ENCODE results near the gene FNIP1. TPM values are rescaled to one million over a fixed set of nuclear protein-coding genes. Genes with fewer than 3 reads are reported as not detected.

FNIP1 gene
- total and polyA plus RNA-seq, 10 donors, result 3.6 to 53.4 (median 38.7) TPM

DNA sequence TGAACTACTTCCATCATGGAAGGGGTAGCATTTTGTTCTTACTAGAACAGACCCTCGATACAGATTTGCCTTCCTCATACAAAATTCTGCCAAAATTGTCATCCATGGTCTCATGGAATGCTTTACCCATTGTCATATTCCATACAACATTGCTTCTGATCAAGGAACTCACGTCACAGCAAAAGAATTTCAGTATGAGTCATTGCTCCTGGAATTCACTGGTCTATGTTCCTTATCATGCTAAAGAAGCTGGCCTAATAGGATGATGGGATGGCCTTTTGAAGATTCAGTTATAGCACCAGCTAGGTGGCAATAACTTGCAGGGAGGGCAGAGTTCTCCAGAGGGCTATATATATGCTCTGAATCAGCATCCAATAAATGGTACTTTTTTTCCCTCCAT is 18.2 kb upstream of the FNIP1 start:
- Histone ChIP-seq H3K27me3 (replicated peaks in 1 of 7) (no peaks in the 10 kb centered on the region), H3K27ac (no peak overlapping the region), H3K36me3 (no peaks in the 10 kb centered on the region), H3K4me1 (peaks cover 0 to 25% (median 0%) of the 10 kb centered on the region in 6 donors), H3K4me3 (no peak overlapping the region), H3K9me3 (no peaks in the 10 kb centered on the region)
- TF ChIP-seq, protein P1, sequence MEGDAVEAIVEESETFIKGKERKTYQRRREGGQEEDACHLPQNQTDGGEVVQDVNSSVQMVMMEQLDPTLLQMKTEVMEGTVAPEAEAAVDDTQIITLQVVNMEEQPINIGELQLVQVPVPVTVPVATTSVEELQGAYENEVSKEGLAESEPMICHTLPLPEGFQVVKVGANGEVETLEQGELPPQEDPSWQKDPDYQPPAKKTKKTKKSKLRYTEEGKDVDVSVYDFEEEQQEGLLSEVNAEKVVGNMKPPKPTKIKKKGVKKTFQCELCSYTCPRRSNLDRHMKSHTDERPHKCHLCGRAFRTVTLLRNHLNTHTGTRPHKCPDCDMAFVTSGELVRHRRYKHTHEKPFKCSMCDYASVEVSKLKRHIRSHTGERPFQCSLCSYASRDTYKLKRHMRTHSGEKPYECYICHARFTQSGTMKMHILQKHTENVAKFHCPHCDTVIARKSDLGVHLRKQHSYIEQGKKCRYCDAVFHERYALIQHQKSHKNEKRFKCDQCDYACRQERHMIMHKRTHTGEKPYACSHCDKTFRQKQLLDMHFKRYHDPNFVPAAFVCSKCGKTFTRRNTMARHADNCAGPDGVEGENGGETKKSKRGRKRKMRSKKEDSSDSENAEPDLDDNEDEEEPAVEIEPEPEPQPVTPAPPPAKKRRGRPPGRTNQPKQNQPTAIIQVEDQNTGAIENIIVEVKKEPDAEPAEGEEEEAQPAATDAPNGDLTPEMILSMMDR (IDR thresholded peaks at IDR 0.05 in 8 of 11, conservative IDR thresholded peaks at IDR 0.05 in 3 of 11), result no peak
- TF ChIP-seq POLR2AphosphoS5 (IDR thresholded peaks at IDR 0.05), result no peak
- no peak for TF ChIP-seq POLR2A (IDR thresholded peaks at IDR 0.05)
- intact Hi-C loops (cut with DNase I; ENCODE audit: low total_unique reads), result no loop called here
- 71 to 84% (median 81%) methylated on average over 2 of the region's 2 CpGs for WGBS, 5 donors
- no peak for DNase-seq

DNA sequence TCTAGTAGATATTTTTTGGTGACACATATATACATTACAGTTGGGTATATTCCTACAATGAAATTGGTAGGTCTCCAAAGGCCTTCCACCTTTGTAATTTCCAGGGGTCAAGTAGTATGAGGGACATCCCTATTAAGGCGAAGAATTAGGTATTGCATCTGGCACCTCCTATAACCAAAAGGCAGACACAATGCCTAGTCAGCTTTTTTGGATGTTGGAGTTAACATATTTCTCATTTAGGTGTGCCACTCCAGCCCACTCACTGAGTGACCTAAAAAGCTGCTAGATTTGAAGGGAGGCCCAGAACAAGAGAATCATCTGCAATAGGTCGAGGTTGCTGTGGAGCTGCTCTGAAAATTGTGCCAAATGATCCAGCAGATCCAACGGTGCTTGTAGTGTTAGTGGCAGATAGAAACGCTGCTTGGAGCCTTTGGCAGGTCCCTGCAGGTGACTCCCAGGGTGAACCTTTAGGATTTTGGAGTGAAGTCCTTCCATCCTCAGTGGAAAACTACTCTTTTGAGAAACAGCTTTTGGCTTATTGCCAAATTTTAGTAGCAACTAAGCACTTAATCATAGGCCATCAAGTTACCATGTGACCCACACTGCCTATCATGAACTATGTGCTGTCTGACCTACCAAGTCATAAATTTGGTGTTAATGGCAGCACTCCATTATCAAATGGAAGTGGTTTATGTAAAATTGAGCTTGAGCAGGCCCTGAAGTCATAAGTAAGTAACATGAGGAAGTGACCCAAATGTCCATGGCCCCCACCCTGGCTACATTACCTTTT is 15.7 kb upstream of the FNIP1 start:
- WGBS, 5 donors, result 84 to 93% (median 89%) methylated on average over 4 of the region's 4 CpGs
- Histone ChIP-seq H3K9me3 (no peaks in the 10 kb centered on the region), H3K4me3 (no peak overlapping the region), H3K4me1 (peaks cover 0 to 10% (median 0%) of the 10 kb centered on the region in 6 donors), H3K36me3 (no peaks in the 10 kb centered on the region), H3K27ac (no peak overlapping the region), H3K27me3 (replicated peaks in 1 of 7) (no peaks in the 10 kb centered on the region)
- no peak for DNase-seq
- intact Hi-C loops (cut with DNase I; ENCODE audit: low total_unique reads), result no loop called here
- no peak for TF ChIP-seq POLR2AphosphoS5 (IDR thresholded peaks at IDR 0.05)
- TF ChIP-seq, protein P1 (IDR thresholded peaks at IDR 0.05 in 8 of 11, conservative IDR thresholded peaks at IDR 0.05 in 3 of 11), result no peak

DNA sequence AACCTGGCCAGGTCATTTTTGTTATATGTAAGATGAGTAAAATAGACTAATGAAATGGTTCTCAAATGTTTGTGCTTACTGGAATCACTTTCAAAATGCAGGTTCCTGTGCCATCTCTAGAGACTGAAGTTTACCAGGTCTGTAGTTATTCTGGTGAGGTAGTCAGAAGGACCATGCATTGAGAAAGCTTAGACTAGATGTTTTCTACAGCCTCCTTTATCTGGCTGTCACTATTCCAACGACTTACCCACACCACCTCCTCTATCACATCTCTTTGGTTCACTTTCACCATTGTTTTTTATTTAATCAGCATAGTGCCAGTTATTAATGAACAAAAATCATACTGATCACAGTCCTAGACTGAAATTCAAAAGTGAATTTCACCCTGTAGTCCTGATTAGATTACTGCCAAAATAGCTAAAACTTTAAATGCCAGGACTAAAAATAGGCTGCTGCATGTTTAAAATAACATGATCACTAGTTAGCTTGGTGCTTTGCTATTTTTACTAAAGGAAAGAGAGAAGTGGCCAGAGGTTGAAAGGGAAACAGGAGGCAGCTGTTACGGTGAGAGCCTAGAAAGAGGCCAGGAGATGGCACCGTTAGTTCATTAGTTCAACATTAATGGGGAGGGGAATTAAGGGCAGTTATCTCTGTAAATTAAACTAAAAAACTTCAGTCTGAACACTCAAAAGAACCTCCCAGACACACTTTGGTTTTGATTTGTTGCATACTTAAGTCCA is 13.9 kb upstream of the FNIP1 start:
- TF ChIP-seq, protein P1 (IDR thresholded peaks at IDR 0.05 in 8 of 11, conservative IDR thresholded peaks at IDR 0.05 in 3 of 11), result peak in 3 of 11 experiments; percentile 11 to 25 (median 14)
- no peak for TF ChIP-seq POLR2A (IDR thresholded peaks at IDR 0.05)
- H3K36me3 ChIP-seq, result no peaks in the 10 kb centered on the region
- no peak overlapping the region for H3K4me3 ChIP-seq
- no peak for DNase-seq
- intact Hi-C loops (cut with DNase I; ENCODE audit: low total_unique reads), result no loop called here
- WGBS, 5 donors, result 6 to 8% (median 8%) methylated on average over 3 of the region's 3 CpGs
- no peaks in the 10 kb centered on the region for H3K27me3 ChIP-seq (replicated peaks in 1 of 7)
- no peak overlapping the region for H3K27ac ChIP-seq
- peaks cover 0 to 9% (median 0%) of the 10 kb centered on the region in 6 donors for H3K4me1 ChIP-seq
- H3K9me3 ChIP-seq, result no peaks in the 10 kb centered on the region

Measured in spleen (tissue), 11 donors.